Transverse colon (tissue), 3 donors: Measurements from ENCODE around the gene GRIFIN.

Experiments
- CTCF ChIP-seq, 5 experiments: fragments of 200-600 bp in 3 of 5; fragments of 450-650 bp in 2 of 5; sonication (generic) in 3 of 5; IDR thresholded peaks; 1 replicate in 2 of 5; 2 replicates in 3 of 5; pipeline ENCODE4 v1.5.1; 2016 to 2017; ENCODE audit warnings: antibody characterized with exemption in 5 of 5, inconsistent platforms in 3 of 5, mild to moderate bottlenecking in 2 of 5, moderate library complexity in 1 of 5
- EP300 ChIP-seq: sonication (generic); formaldehyde crosslinking; IDR thresholded peaks from one replicate; pipeline ENCODE4 v1.6.1; 2017; ENCODE audit warnings: antibody characterized with exemption, low read depth
- POLR2A ChIP-seq: fragments of 450-650 bp; IDR thresholded peaks from one replicate; pipeline ENCODE4 v1.6.1; 2016; ENCODE audit warnings: antibody characterized with exemption, mild to moderate bottlenecking, moderate library complexity

DNA sequence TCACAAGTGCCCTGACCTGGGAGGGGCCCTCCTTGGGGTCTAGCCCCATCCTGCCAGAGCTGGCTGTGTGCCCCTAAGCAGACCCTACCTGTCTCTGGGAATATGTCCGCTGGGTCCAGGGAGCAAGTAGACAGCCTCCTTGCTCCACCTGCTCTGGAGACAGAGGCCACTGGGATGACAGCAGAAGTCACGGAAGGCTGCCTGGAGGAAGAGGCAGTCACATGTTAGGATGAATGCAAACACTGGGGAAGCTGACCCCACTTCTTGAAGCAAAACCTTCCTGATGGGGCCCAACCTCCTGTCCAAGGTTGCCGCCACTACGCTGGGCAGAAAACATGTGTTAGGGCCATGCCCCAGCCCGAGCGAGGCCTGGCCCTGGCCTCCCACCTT is 31.7 kb upstream of the GRIFIN start:
- TF ChIP-seq POLR2A (no peak), EP300 (no peak), CTCF (IDR thresholded peaks at IDR 0.05) (no peak)
